ENCODE results near the gene MED6.

Gene MED6

GRCh38 chr14:70538087-70538486 is 62.4 kb downstream of the MED6 start:
- H3K79me2 ChIP-seq (ENCODE audit: insufficient read depth, low read length): no peaks in the 10 kb centered on the region
- peaks cover 18% of the 10 kb centered on the region for H3K4me1 ChIP-seq (ENCODE audit: insufficient read depth, low read length, poor library complexity, severe bottlenecking)
- H3K36me3 ChIP-seq (ENCODE audit: insufficient read depth, low read length): no peaks in the 10 kb centered on the region
- no peak overlapping the region for H3K4me3 ChIP-seq (ENCODE audit: low read length, poor library complexity, severe bottlenecking)
- H4K20me1 ChIP-seq (ENCODE audit: insufficient read depth, low read length, poor library complexity, severe bottlenecking): no peaks in the 10 kb centered on the region
- peaks cover 5% of the 10 kb centered on the region; the same call in 1 of the 2 replicates for H3F3A ChIP-seq (ENCODE audit: low read depth)
- H2AFZ ChIP-seq (ENCODE audit: low read length): no peak overlapping the region
- no peaks in the 10 kb centered on the region for H3K9me2 ChIP-seq (replicated peaks; ENCODE audit: low read depth, low read length)
- no peaks in the 10 kb centered on the region for H3K27me3 ChIP-seq (ENCODE audit: insufficient read depth, low read length, poor library complexity, severe bottlenecking)
- TF ChIP-seq EZH2phosphoT487 (IDR thresholded peaks at IDR 0.05; ENCODE audit: borderline replicate concordance): no peak
- TF ChIP-seq, protein P1, sequence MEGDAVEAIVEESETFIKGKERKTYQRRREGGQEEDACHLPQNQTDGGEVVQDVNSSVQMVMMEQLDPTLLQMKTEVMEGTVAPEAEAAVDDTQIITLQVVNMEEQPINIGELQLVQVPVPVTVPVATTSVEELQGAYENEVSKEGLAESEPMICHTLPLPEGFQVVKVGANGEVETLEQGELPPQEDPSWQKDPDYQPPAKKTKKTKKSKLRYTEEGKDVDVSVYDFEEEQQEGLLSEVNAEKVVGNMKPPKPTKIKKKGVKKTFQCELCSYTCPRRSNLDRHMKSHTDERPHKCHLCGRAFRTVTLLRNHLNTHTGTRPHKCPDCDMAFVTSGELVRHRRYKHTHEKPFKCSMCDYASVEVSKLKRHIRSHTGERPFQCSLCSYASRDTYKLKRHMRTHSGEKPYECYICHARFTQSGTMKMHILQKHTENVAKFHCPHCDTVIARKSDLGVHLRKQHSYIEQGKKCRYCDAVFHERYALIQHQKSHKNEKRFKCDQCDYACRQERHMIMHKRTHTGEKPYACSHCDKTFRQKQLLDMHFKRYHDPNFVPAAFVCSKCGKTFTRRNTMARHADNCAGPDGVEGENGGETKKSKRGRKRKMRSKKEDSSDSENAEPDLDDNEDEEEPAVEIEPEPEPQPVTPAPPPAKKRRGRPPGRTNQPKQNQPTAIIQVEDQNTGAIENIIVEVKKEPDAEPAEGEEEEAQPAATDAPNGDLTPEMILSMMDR (conservative IDR thresholded peaks at IDR 0.05; ENCODE audit: low read length): no peak
- H3K4me2 ChIP-seq (ENCODE audit: low read depth, low read length, poor library complexity, severe bottlenecking): no peak overlapping the region
- no peak overlapping the region for H3K9ac ChIP-seq (ENCODE audit: low read depth, low read length, poor library complexity, severe bottlenecking)
- H3K9me3 ChIP-seq (ENCODE audit: insufficient read depth, low read depth, low read length): no peaks in the 10 kb centered on the region; the same call in 1 of the 2 replicates

- Histone ChIP-seq H3K36me3 (ENCODE audit: insufficient read depth, low read length) (no peaks in the 10 kb centered on the region), H2AFZ (ENCODE audit: low read length) (no peak overlapping the region), H3K9me3 (ENCODE audit: insufficient read depth, low read depth, low read length) (peaks cover 8% of the 10 kb centered on the region; the same call in 1 of the 2 replicates), H3K9ac (ENCODE audit: low read depth, low read length, poor library complexity, severe bottlenecking) (no peak overlapping the region), H3K4me3 (ENCODE audit: low read length, poor library complexity, severe bottlenecking) (no peak overlapping the region), H4K20me1 (ENCODE audit: insufficient read depth, low read length, poor library complexity, severe bottlenecking) (no peaks in the 10 kb centered on the region), H3K4me1 (ENCODE audit: insufficient read depth, low read length, poor library complexity, severe bottlenecking) (peaks cover 18% of the 10 kb centered on the region), H3K79me2 (ENCODE audit: insufficient read depth, low read length) (no peaks in the 10 kb centered on the region), H3K9me2 (replicated peaks; ENCODE audit: low read depth, low read length) (no peaks in the 10 kb centered on the region), H3K4me2 (ENCODE audit: low read depth, low read length, poor library complexity, severe bottlenecking) (no peak overlapping the region), H3K27me3 (ENCODE audit: insufficient read depth, low read length, poor library complexity, severe bottlenecking) (no peaks in the 10 kb centered on the region), H3F3A (ENCODE audit: low read depth) (peaks cover 5% of the 10 kb centered on the region; the same call in 1 of the 2 replicates)
- no peak for TF ChIP-seq EZH2phosphoT487 (IDR thresholded peaks at IDR 0.05; ENCODE audit: borderline replicate concordance)
- TF ChIP-seq, protein P1 (conservative IDR thresholded peaks at IDR 0.05; ENCODE audit: low read length): no peak
Observed at GRCh38 chr14:70536830-70537229, 63.6 kb downstream of the MED6 start.

- no peaks in the 10 kb centered on the region for H3K36me3 ChIP-seq (ENCODE audit: insufficient read depth, low read length)
- no peaks in the 10 kb centered on the region for H3K9me2 ChIP-seq (replicated peaks; ENCODE audit: low read depth, low read length)
- peaks cover 2% of the 10 kb centered on the region; the same call in 1 of the 2 replicates for H3F3A ChIP-seq (ENCODE audit: low read depth)
- no peak within 1 kb of the TSS for H3K4me3 ChIP-seq (ENCODE audit: low read length, poor library complexity, severe bottlenecking)
- H3K9me3 ChIP-seq (ENCODE audit: insufficient read depth, low read depth, low read length): peaks cover 8% of the 10 kb centered on the region; the same call in 1 of the 2 replicates
- H3K4me2 ChIP-seq (ENCODE audit: low read depth, low read length, poor library complexity, severe bottlenecking): no peak within 1 kb of the TSS
- H2AFZ ChIP-seq (ENCODE audit: low read length): no peak within 1 kb of the TSS
- no peaks in the 10 kb centered on the region for H3K79me2 ChIP-seq (ENCODE audit: insufficient read depth, low read length)
- TF ChIP-seq, protein P1 (conservative IDR thresholded peaks at IDR 0.05; ENCODE audit: low read length): no peak
- TF ChIP-seq EZH2phosphoT487 (IDR thresholded peaks at IDR 0.05; ENCODE audit: borderline replicate concordance): no peak
- no peaks in the 10 kb centered on the region for H3K27me3 ChIP-seq (ENCODE audit: insufficient read depth, low read length, poor library complexity, severe bottlenecking)
- H4K20me1 ChIP-seq (ENCODE audit: insufficient read depth, low read length, poor library complexity, severe bottlenecking): no peaks in the 10 kb centered on the region
- H3K4me1 ChIP-seq (ENCODE audit: insufficient read depth, low read length, poor library complexity, severe bottlenecking): peaks cover 13% of the 10 kb centered on the region
- H3K9ac ChIP-seq (ENCODE audit: low read depth, low read length, poor library complexity, severe bottlenecking): no peak within 1 kb of the TSS
Observed at GRCh38 chr14:70534904-70535303, 65.6 kb downstream of the MED6 start, which contains the start of gene ADAM20. ADAM20 (minus strand) TSS chr14:70535004; CDS start chr14:70524757, 10,247 bp downstream.
